Smooth muscle cell (in vitro differentiated cells): ENCODE results near the gene LMNTD2. TPM values are rescaled to one million over a fixed set of nuclear protein-coding genes. Genes with fewer than 3 reads are reported as not detected.

Source experiments
- DNase-seq: peaks from one replicate; lab custom pipeline; 2025; ENCODE audit not compliant: unreplicated experiment; lab: John Stamatoyannopoulos, UW
- H2AFZ ChIP-seq: fragments of 200-600 bp; sonication (generic); 2 replicates; pipeline ENCODE4 v1.6.0; 2016; ENCODE audit warnings: antibody characterized with exemption, low read depth, mild to moderate bottlenecking
- H3F3A ChIP-seq: fragments of 200-600 bp; sonication (generic); 2 replicates; pipeline ENCODE4 v1.6.0; 2017; ENCODE audit warnings: antibody characterized with exemption, low read depth
- H3K27ac ChIP-seq: fragments of 200-600 bp; sonication (generic); 2 replicates; pipeline ENCODE4 v1.5.1; 2016; ENCODE audit warnings: low read depth, mild to moderate bottlenecking
- H3K27me3 ChIP-seq: fragments of 200-600 bp; sonication (generic); 2 replicates; pipeline ENCODE4 v1.6.1; 2016; ENCODE audit warnings: low read depth, mild to moderate bottlenecking
- H3K36me3 ChIP-seq: fragments of 200-600 bp; sonication (generic); 2 replicates; pipeline ENCODE4 v1.5.1; 2016; ENCODE audit warnings: low read depth
- H3K4me1 ChIP-seq: fragments of 200-600 bp; sonication (generic); 2 replicates; pipeline ENCODE4 v1.5.1; 2016; ENCODE audit warnings: low read depth
- H3K4me2 ChIP-seq: fragments of 200-600 bp; sonication (generic); 2 replicates; pipeline ENCODE4 v1.6.0; 2016; ENCODE audit warnings: mild to moderate bottlenecking
- H3K4me3 ChIP-seq: fragments of 200-600 bp; sonication (generic); 2 replicates; pipeline ENCODE4 v1.5.1; 2016; ENCODE audit warnings: mild to moderate bottlenecking
- H3K79me2 ChIP-seq: fragments of 200-600 bp; sonication (generic); 2 replicates; pipeline ENCODE4 v1.6.0; 2016; ENCODE audit warnings: low read depth, mild to moderate bottlenecking
- H3K9ac ChIP-seq: fragments of 200-600 bp; sonication (generic); 2 replicates; pipeline ENCODE4 v1.6.0; 2016; ENCODE audit warnings: low read depth
- H3K9me3 ChIP-seq: fragments of 200-600 bp; sonication (generic); replicated peaks from 2 replicates; pipeline ENCODE4 v1.5.1; 2016; ENCODE audit warnings: low read depth
- H4K20me1 ChIP-seq: fragments of 200-600 bp; sonication (generic); 2 replicates; pipeline ENCODE4 v1.6.0; 2016; ENCODE audit warnings: low read depth
- WGBS: methylation state at CpG from one replicate; pipeline ENCODE4 v1.1.7; 2016; ENCODE audit warnings: low lambda C conversion rate; 5-methylcytosine and 5-hydroxymethylcytosine counted together
- polyA plus RNA-seq: library from polyadenylated mRNA; unstranded; fragments of >200 nt; fragmentation: Nextera tagmentation; extraction: Ambion mirVana; gene quantifications from 2 replicates; pipeline ENCODE4 v1.2.1, GENCODE V29; 2016
- total RNA-seq: library from RNA; depleted of rRNA; stranded (reverse); fragments of >200 nt; gene quantifications from 2 replicates; pipeline ENCODE4 v1.2.3, GENCODE V29; 2014
- TF ChIP-seq, protein P1 (sequence below): fragments of 200-600 bp; sonication (generic); IDR thresholded peaks from 2 replicates; pipeline ENCODE4 v1.5.1; 2017; ENCODE audit warnings: borderline replicate concordance, mild to moderate bottlenecking, antibody characterized with exemption; ENCODE audit not compliant: insufficient read depth, poor library complexity, severe bottlenecking

Gene LMNTD2
- total and polyA plus RNA-seq, 2 experiments from 2014 or later, result 3.6 TPM; not detected in 1

DNA sequence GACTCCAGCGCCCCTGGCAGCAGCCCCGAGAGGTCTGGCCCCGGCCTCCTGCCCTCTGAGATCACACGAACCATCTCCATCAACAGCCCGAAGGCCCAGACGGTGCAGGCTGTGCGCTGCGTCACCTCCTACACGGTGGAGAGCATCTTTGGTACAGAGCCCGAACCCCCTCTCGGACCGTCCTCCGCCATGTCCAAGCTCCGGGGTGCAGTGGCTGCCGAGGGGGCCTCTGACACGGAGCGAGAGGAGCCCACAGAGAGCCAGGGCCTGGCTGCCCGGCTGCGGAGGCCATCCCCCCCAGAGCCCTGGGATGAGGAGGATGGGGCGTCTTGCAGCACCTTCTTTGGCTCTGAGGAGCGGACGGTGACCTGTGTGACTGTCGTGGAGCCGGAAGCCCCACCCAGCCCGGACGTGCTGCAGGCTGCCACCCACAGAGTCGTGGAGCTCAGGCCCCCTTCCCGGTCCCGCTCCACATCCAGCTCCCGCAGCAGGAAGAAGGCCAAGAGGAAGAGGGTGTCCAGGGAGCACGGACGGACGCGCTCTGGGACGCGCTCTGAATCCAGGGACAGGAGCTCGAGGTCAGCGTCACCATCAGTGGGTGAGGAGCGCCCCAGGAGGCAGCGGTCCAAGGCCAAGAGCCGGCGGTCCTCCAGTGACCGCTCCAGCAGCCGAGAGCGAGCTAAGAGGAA lies 47.6 kb upstream of the LMNTD2 start:
- no peak for DNase-seq
- Histone ChIP-seq H3K79me2 (no peaks in the 10 kb centered on the region), H3F3A (peaks cover 5% of the 10 kb centered on the region), H3K36me3 (peaks cover 9% of the 10 kb centered on the region), H3K27ac (no peak overlapping the region), H3K9ac (no peak overlapping the region), H4K20me1 (peaks cover 39% of the 10 kb centered on the region), H3K27me3 (no peaks in the 10 kb centered on the region), H3K4me1 (no peaks in the 10 kb centered on the region), H3K9me3 (no peaks in the 10 kb centered on the region), H3K4me3 (no peak overlapping the region), H2AFZ (no peak overlapping the region), H3K4me2 (no peak overlapping the region)
- WGBS, result 98% methylated on average over 45 of the region's 45 CpGs
- TF ChIP-seq, protein P1, sequence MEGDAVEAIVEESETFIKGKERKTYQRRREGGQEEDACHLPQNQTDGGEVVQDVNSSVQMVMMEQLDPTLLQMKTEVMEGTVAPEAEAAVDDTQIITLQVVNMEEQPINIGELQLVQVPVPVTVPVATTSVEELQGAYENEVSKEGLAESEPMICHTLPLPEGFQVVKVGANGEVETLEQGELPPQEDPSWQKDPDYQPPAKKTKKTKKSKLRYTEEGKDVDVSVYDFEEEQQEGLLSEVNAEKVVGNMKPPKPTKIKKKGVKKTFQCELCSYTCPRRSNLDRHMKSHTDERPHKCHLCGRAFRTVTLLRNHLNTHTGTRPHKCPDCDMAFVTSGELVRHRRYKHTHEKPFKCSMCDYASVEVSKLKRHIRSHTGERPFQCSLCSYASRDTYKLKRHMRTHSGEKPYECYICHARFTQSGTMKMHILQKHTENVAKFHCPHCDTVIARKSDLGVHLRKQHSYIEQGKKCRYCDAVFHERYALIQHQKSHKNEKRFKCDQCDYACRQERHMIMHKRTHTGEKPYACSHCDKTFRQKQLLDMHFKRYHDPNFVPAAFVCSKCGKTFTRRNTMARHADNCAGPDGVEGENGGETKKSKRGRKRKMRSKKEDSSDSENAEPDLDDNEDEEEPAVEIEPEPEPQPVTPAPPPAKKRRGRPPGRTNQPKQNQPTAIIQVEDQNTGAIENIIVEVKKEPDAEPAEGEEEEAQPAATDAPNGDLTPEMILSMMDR, result no peak

DNA sequence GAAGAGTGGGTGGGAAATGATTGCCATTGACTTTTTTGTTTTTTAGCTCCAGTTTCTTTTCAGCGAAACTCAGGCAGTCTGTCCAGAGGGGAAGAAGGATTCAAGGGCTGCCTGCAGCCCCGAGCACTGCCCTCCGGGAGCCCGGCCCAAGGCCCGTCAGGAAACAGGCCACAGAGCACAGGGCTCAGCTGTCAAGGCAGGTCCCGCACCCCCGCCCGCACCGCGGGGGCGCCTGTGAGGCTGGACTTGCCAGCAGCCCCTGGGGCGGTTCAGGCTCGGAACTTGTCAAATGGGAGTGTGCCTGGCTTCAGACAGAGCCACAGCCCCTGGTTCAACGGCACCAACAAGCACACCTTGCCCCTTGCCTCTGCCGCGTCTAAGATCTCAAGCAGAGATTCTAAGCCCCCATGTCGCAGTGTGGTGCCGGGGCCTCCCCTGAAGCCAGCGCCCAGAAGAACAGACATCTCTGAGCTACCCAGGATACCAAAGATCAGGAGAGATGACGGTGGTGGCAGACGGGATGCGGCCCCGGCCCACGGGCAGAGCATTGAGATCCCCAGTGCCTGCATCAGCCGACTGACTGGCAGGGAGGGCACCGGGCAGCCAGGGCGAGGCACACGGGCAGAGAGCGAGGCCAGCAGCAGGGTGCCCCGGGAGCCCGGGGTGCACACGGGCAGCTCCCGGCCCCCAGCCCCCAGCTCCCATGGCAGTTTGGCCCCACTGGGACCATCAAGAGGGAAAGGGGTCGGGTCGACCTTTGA lies 46.7 kb upstream of the LMNTD2 start:
- TF ChIP-seq, protein P1, result no peak
- WGBS, result 97% methylated on average over 35 of the region's 35 CpGs
- Histone ChIP-seq H3K79me2 (no peaks in the 10 kb centered on the region), H4K20me1 (peaks cover 38% of the 10 kb centered on the region), H3K36me3 (peaks cover 9% of the 10 kb centered on the region), H3K4me1 (no peaks in the 10 kb centered on the region), H3K9ac (no peak overlapping the region), H3K4me3 (no peak overlapping the region), H3K4me2 (no peak overlapping the region), H3K27ac (no peak overlapping the region), H2AFZ (no peak overlapping the region), H3K27me3 (no peaks in the 10 kb centered on the region), H3F3A (peaks cover 2% of the 10 kb centered on the region), H3K9me3 (no peaks in the 10 kb centered on the region)
- DNase-seq, result no peak

DNA sequence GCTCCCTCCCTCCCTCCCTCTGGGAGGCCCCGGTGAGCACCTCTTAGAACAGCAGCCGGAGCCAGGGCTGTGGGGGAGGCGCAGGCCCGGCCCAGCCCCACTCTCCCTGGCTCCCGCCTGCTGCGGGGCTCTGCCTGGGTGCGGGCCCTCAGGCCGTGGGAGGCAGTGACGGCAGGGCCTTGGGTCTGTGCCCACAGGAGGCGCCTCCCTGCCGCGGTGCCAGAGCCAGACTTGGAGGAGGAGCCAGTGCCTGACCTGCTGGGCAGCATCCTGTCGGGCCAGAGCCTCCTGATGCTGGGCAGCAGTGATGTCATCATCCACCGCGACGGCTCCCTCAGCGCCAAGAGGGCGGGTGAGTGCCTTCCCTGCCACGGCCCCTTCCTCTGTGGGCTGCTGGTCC lies 45.7 kb upstream of the LMNTD2 start:
- H3K4me1 ChIP-seq, result no peaks in the 10 kb centered on the region
- H3K27me3 ChIP-seq, result no peaks in the 10 kb centered on the region
- DNase-seq, result no peak
- H3K27ac ChIP-seq, result no peak overlapping the region
- peaks cover 36% of the 10 kb centered on the region for H4K20me1 ChIP-seq
- no peak overlapping the region for H3K9ac ChIP-seq
- 96% methylated on average over 18 of the region's 19 CpGs for WGBS
- no peak overlapping the region for H2AFZ ChIP-seq
- TF ChIP-seq, protein P1, result no peak
- peaks cover 15% of the 10 kb centered on the region for H3K36me3 ChIP-seq
- no peaks in the 10 kb centered on the region for H3F3A ChIP-seq
- no peak overlapping the region for H3K4me3 ChIP-seq
- H3K4me2 ChIP-seq, result no peak overlapping the region
- H3K9me3 ChIP-seq, result no peaks in the 10 kb centered on the region
- H3K79me2 ChIP-seq, result no peaks in the 10 kb centered on the region
